Upper lobe of left lung (tissue), 4 donors: ENCODE measurements around the gene SARS1.

Experiments used
- CTCF ChIP-seq, 6 experiments: fragments of 450-650 bp in 4 of 6; fragments of 200-600 bp in 2 of 6; sonication (generic) in 2 of 6; IDR thresholded peaks; one replicate each; pipeline ENCODE4 v1.5.1; 2016 to 2019; ENCODE audit warnings: antibody characterized with exemption in 6 of 6
- POLR2A ChIP-seq, 4 donors: fragments of 450-650 bp; IDR thresholded peaks; one replicate each; pipeline ENCODE4 v1.5.1; 2016 to 2017; ENCODE audit warnings: antibody characterized with exemption in 4 of 4, mild to moderate bottlenecking in 2 of 4

- TF ChIP-seq POLR2A (IDR thresholded peaks at IDR 0.05) (peak in 1 of 4 donors; percentile 75), CTCF (IDR thresholded peaks at IDR 0.05) (no peak)
These were observed 61.1 kb downstream of the SARS1 start for GRCh38 chr1:109274533-109275476.
